Head of caudate nucleus (tissue), 42 donors: ENCODE results near the gene CD200R1.
A peak's percentile ranks its signal among the peaks of the same experiment; 100 is the strongest.

Experiments used
- DNase-seq, 42 donors: peaks; one replicate each; pipeline versions ENCODE4 v3.0.0 to v3.0.0-alpha.2; 2020 to 2021; ENCODE audit warnings: mixed read lengths in 7 of 42
- intact Hi-C: fragments of 100-400 bp; cut with DNase I; formaldehyde crosslinking; loops from one replicate; pipeline ENCODE4 v1.15.0; 2022

CD200R1 gene

DNA sequence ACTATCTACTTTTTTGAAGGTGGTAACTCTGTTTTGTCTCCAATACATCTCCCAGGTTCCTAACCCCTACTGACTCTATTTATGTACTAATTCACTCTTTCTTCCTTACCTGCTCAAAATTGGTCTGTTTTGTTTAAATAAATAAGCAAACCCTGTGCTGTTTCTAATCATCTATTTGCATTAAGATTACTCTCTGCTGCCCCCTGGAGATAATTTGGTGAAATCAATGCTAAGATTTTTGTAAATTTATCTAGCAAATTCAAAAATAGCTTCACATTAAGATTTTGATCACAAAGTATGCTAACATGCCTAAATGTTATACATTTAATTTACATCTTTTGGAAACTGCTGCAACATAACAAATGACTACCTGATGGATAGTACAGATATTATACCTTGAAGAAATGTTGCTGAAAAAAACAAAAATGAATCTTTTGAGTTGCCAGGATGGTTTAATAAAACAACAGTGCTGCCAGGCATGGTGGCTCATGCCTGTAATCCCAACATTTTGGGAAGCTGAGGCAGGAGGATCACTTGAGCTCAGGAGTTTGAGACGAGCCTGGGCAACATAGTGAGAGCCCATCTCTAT, 4.4 kb upstream of the CD200R1 start:
- intact Hi-C loops, result loop anchor here (5.0 to 10.0 kb wide), 2 partner anchors 245 to 337 kb away; partner anchors contain the start of gene CCDC80
- peak in 4 of 42 donors; percentile 14 to 38 (median 22) for DNase-seq

GRCh38 chr3:112976953-112977352, 2.0 kb upstream of the CD200R1 start:
- DNase-seq, result no peak
- intact Hi-C loops, result loop anchor here (5.0 to 10.0 kb wide), 2 partner anchors 242 to 335 kb away; partner anchors contain the start of gene CCDC80

- DNase-seq, result no peak
- intact Hi-C loops, result loop anchor here (5.0 to 10.0 kb wide), 2 partner anchors 241 to 334 kb away; partner anchors contain the start of gene CCDC80
Measured at GRCh38 chr3:112976001-112976400, 1.1 kb upstream of the CD200R1 start.

- DNase-seq, result no peak
- intact Hi-C loops, result loop anchor here (10.0 kb wide), 1 partner anchor 239 kb away; no protein-coding TSS in a partner anchor
Measured at GRCh38 chr3:112974178-112974517, 755 bp downstream of the CD200R1 start.

GRCh38 chr3:112973325-112974177, 1.4 kb downstream of the CD200R1 start:
- intact Hi-C loops, result loop anchor here (10.0 kb wide), 1 partner anchor 239 kb away; no protein-coding TSS in a partner anchor

DNA sequence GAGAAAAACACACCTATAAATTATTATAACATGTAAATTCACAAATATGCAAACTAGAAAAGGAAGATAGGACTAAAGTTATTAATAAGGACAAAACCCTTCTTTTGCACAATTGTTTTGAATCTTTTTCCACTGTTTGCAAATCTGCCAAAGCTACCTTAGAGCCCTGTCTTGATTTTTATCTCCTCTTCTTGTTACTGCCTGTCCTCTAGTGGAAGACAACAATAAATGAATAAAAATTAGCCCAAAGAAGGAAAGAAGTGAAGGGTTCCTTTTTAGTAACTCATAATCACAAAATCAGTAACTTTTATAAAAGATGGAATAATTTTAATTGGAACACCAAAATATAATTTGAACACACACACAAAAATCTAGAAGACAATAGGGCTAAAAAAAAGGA, 2.7 kb downstream of the CD200R1 start:
- intact Hi-C loops, result loop anchor here (10.0 kb wide), 1 partner anchor 237 kb away; no protein-coding TSS in a partner anchor
- DNase-seq, result no peak

More at GRCh38 chr3:112973325-112974177, 1.4 kb downstream of the CD200R1 start:
- DNase-seq, result peak in 8 of 42 donors; percentile 9 to 69 (median 25)

DNA sequence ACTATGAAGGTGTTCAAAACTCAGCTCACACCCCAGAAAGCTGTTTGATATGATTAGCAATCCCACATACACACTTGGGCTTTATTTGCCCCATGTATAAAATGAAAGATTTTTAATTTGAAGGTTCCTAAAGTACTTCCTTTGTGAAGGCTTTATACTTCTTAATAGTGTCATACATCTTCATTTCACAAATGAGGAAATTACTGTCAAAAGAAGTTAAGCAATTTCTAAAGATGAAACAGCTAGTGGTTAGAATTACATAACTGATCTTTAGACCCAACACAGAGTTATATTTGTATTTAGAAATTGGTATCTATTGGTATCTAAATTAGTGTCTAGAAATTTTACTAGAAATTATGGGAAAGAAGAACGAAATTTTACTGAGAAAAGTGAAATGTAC, 7.1 kb downstream of the CD200R1 start:
- intact Hi-C loops, result no loop called here
- no peak for DNase-seq

GRCh38 chr3:112967425-112967824, 7.5 kb downstream of the CD200R1 start:
- intact Hi-C loops, result no loop called here
- DNase-seq, result no peak

GRCh38 chr3:112966633-112967032, 8.3 kb downstream of the CD200R1 start:
- intact Hi-C loops, result no loop called here
- no peak for DNase-seq

DNA sequence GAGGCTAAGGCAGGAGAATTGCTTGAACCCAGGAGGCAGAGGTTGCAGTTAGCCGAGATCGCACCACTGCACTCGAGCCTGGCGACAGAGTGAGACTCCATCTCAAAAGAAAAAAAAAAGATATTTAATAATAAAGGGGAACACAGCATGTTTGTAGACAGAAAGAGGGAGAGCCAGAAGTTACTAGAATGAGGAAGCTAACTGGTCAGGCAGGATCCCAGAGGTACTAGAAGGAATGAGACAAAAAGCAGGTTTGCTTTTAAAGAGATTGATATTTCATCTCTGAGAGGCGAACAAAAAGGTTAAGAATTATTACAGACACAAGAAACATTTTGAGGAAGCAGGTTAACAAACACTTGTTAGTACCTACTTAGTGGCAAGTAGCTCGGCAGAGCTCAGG, 9.2 kb downstream of the CD200R1 start:
- intact Hi-C loops, result no loop called here
- DNase-seq, result no peak

DNA sequence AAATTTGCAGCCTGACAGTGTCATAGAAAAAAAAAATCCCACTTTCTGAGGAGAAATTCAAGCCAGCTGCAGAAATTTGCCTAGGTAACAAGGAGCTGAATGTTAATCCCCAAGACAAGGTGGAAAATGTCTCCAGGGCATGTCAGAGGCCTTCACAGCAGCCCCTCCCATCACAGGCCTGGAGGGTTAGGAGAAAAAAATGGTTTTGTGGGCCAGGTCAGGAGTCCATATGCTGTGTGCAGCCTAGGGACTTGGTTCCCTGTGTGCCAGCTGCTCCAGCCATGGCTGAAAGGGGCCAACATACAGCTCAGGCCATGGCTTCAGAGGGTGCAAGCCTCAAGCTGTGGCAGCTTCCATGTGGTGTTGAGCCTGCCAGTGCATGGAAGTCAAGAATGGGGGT, 11.2 kb downstream of the CD200R1 start:
- no peak for DNase-seq
- intact Hi-C loops, result no loop called here

DNA sequence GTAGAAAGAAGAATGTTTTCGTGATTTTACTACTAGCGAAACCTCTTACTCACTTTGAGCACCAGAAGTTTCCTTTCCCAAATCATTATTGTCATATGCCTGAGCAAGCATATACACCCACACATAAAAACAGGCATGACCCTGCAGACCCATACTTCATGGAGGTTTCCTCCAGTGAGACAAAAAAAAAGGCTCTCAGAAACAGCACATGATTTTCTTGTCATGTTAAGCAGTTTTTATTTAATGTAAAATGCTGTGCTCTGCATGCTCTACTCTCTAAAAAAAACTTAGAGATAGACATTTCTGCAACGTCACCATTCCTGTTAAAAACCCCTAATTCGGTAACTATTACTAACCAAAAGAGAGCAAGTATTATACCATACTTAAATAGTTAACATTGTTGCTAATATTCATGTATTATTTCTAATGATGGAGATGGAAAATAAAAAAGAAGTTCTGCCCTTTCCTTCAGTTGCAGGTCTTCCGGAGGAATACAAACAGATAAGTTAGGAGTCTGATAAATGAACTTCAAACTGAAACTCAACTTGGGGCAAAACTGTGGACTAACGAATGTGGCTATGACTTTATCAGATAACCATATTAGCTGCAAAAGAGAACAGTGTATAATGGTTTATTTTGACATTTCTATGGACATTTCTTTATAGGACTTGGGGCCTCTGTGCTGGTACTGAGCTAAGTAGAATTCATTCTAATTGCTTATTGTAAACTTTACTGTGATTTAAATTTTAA, 15.9 kb downstream of the CD200R1 start:
- intact Hi-C loops, result no loop called here

GRCh38 chr3:112956351-112956750, 18.6 kb downstream of the CD200R1 start:
- intact Hi-C loops, result no loop called here
- DNase-seq, result no peak

More for the DNA sequence above, 15.9 kb downstream of the CD200R1 start:
- DNase-seq, result no peak

DNA sequence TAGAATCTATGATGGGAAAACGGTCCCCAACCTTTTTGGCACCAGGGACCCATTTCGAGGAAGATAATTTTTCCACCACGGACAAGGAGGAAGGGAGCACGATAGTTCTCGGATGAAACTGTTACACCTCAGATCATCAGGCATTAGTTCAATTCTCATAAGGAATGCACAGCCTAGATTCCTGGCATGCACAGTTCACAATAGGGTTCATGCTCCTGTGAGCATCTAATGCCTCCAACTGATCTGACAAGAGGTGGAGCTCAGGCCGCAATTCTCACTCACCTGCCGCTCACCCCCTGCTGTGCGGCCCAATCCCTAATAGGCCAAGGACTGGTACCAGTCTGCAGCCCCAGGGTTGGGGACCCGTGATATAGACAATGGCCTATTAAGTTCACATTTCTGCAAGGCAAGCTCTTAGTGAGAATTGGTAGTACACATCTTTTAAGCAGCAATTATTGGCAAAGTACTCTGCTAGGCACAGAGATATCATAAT, 26.5 kb downstream of the CD200R1 start:
- intact Hi-C loops, result no loop called here
- no peak for DNase-seq

DNA sequence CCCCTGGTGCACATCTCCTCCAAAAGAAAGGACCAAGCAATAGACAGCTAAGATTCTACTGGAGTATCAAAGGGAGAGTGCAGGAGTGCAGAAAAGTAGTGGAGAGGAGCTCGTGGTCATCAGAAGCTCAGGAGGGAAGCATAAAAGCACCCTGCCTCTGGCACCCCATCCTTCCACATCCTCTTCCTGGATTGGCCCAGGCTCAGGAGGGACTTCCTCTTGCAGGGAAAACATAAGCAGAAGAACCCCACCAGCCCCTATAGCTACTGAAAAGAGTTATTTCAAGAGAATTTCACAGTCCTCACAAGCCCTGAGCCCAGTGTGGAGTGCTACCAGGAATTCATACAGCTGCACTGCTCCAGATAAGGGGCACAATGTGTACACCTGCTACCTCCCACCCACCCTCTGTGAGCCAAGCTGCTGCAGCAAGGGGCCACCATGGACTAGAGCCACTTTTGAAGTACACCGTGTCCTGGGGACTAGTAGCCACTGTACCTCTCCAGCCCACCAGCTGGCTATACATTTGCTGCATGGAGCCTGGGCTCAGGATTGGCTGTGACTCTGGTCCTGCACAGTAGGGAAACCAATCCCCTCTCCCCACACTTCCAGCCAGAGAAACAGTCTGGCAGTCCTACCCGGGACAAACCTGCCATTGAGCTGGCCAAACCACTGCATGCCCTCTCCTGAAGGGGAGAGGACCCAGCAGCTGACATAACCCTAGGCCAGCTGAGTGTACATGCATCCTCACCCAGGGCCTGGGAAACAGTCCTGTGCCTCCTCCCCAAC, 43.0 kb downstream of the CD200R1 start:
- peak in 2 of 42 donors; percentile 9 to 34 for DNase-seq

GRCh38 chr3:112930771-112931170, 44.1 kb downstream of the CD200R1 start:
- intact Hi-C loops, result no loop called here

More for the DNA sequence above, 43.0 kb downstream of the CD200R1 start:
- intact Hi-C loops, result no loop called here

GRCh38 chr3:112925969-112926368, 48.9 kb downstream of the CD200R1 start:
- intact Hi-C loops, result no loop called here
- peak in 7 of 42 donors; percentile 8 to 42 (median 28) for DNase-seq

More at GRCh38 chr3:112930771-112931170, 44.1 kb downstream of the CD200R1 start:
- no peak for DNase-seq

GRCh38 chr3:112925560-112925959, 49.3 kb downstream of the CD200R1 start:
- intact Hi-C loops, result no loop called here
- DNase-seq, result no peak
